Measurements from ENCODE around the gene CST3.
"Not testable (repeated sequence)": the region's sequence is repeated elsewhere in the genome, so short reads cannot be mapped to it uniquely, and the experiment has no call there.

CST3 gene

GRCh38 chr20:23625236-23625964 lies 12.4 kb downstream of the CST3 start:
- no peak for DNase-seq

- no peak for DNase-seq
Measured at GRCh38 chr20:23624324-23624691, 13.4 kb downstream of the CST3 start.

GRCh38 chr20:23623666-23624323 lies 14.0 kb downstream of the CST3 start:
- no peak for DNase-seq

GRCh38 chr20:23622839-23623343 lies 14.9 kb downstream of the CST3 start:
- DNase-seq: no peak

- DNase-seq: not testable (repeated sequence)
Measured at GRCh38 chr20:23622401-23622800, 15.4 kb downstream of the CST3 start.

GRCh38 chr20:23620670-23621386 lies 16.9 kb downstream of the CST3 start:
- DNase-seq: not testable (repeated sequence)

- DNase-seq: no peak
Measured at GRCh38 chr20:23614163-23614562, 23.6 kb downstream of the CST3 start.

GRCh38 chr20:23613676-23614075 lies 24.1 kb downstream of the CST3 start:
- no peak for DNase-seq

GRCh38 chr20:23612396-23612795 lies 25.4 kb downstream of the CST3 start:
- DNase-seq: no peak

- DNase-seq: no peak
Measured at GRCh38 chr20:23609486-23610109, 28.2 kb downstream of the CST3 start.

- DNase-seq: peak; percentile 38
Measured at GRCh38 chr20:23608251-23608846, 29.4 kb downstream of the CST3 start.

- no peak for DNase-seq
Measured at GRCh38 chr20:23607497-23608245, 30.1 kb downstream of the CST3 start.

GRCh38 chr20:23606652-23607049 lies 31.1 kb downstream of the CST3 start:
- DNase-seq: peak; percentile 81

GRCh38 chr20:23605867-23606651 lies 31.7 kb downstream of the CST3 start, which contains the start of gene CST9:
TSS of gene CST9 (minus strand) at chr20:23605917. CDS start at chr20:23605864, 53 bp downstream.
- no peak for DNase-seq

GRCh38 chr20:23604306-23604705 lies 33.4 kb downstream of the CST3 start:
- DNase-seq: no peak

GRCh38 chr20:23603321-23603720 lies 34.4 kb downstream of the CST3 start:
- no peak for DNase-seq

- DNase-seq: no peak
Measured at GRCh38 chr20:23602699-23603098, 35.1 kb downstream of the CST3 start.

GRCh38 chr20:23602241-23602640 lies 35.5 kb downstream of the CST3 start:
- no peak for DNase-seq

- no peak for DNase-seq
Measured at GRCh38 chr20:23601715-23602114, 36.0 kb downstream of the CST3 start.

- DNase-seq: no peak
Measured at GRCh38 chr20:23598481-23598880, 39.3 kb downstream of the CST3 start.

All from retina (tissue), 1 donor.